ENCODE measurements around the gene ITPKC. TPM values are rescaled to one million over a fixed set of nuclear protein-coding genes. Genes with fewer than 3 reads are reported as not detected.

Gene ITPKC
- polyA plus RNA-seq, 1 donor from 2014 or later = 8.8 TPM

DNA sequence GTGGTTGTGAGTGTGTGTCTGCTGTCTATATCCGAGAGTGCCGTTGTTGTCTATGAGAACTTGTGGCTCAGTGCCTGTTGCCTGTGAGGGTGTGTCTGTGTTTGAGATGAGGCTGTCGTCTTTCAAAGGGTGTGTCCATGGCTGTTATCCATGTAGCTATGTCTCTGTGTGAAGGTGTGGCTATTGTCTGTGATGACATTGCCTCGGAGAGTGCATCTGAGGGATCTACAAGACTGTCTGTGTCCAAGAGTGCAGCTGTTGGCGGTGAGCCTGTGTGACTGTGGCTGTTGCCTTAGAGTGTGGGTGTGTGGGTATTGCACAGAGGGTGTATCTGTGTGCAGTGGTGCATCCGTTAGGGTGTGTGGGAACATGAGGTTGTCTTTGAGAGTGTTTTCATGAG, 31.3 kb upstream of the ITPKC start:
- peaks cover 2% of the 10 kb centered on the region for H3K36me3 Mint-ChIP-seq
- no peaks in the 10 kb centered on the region for H3K27me3 Mint-ChIP-seq
- H3K4me1 Mint-ChIP-seq = peaks cover 0 to 4% (median 3%) of the 10 kb centered on the region in 3 donors
- peak overlapping the region in 2 of 3 donors; percentile 33 to 40 for H3K27ac Mint-ChIP-seq
- no peaks in the 10 kb centered on the region for H3K9me3 Mint-ChIP-seq
- H3K4me3 Mint-ChIP-seq = peak overlapping the region in 1 of 4 donors; percentile 5

GRCh38 chr19:40686882-40687524, 29.9 kb upstream of the ITPKC start:
- no peak overlapping the region for H3K27ac Mint-ChIP-seq
- peaks cover 0 to 6% (median 6%) of the 10 kb centered on the region in 3 donors for H3K4me1 Mint-ChIP-seq
- H3K9me3 Mint-ChIP-seq = no peaks in the 10 kb centered on the region
- no peaks in the 10 kb centered on the region for H3K27me3 Mint-ChIP-seq
- no peak overlapping the region for H3K4me3 Mint-ChIP-seq
- H3K36me3 Mint-ChIP-seq = peaks cover 2% of the 10 kb centered on the region

- Mint-ChIP-seq H3K4me3 (no peak overlapping the region), H3K27ac (no peak overlapping the region), H3K4me1 (peaks cover 0 to 6% (median 6%) of the 10 kb centered on the region in 3 donors), H3K27me3 (no peaks in the 10 kb centered on the region), H3K9me3 (no peaks in the 10 kb centered on the region), H3K36me3 (peaks cover 2% of the 10 kb centered on the region)
Measured at GRCh38 chr19:40687525-40688016, 29.3 kb upstream of the ITPKC start.

GRCh38 chr19:40688309-40688708, 28.6 kb upstream of the ITPKC start:
- H3K4me1 Mint-ChIP-seq = peaks cover 0 to 6% (median 5%) of the 10 kb centered on the region in 3 donors
- no peaks in the 10 kb centered on the region for H3K27me3 Mint-ChIP-seq
- no peaks in the 10 kb centered on the region for H3K9me3 Mint-ChIP-seq
- H3K4me3 Mint-ChIP-seq = no peak overlapping the region
- H3K36me3 Mint-ChIP-seq = no peaks in the 10 kb centered on the region
- H3K27ac Mint-ChIP-seq = no peak overlapping the region

GRCh38 chr19:40688987-40689338, 27.9 kb upstream of the ITPKC start:
- Mint-ChIP-seq H3K9me3 (no peaks in the 10 kb centered on the region), H3K4me3 (no peak overlapping the region), H3K36me3 (no peaks in the 10 kb centered on the region), H3K4me1 (peaks cover 0 to 6% (median 4%) of the 10 kb centered on the region in 3 donors), H3K27me3 (no peaks in the 10 kb centered on the region), H3K27ac (no peak overlapping the region)

- peak overlapping the region in 2 of 4 donors; percentile 14 to 66 for H3K4me3 Mint-ChIP-seq
- no peak overlapping the region for H3K27ac Mint-ChIP-seq
- peaks cover 0 to 6% (median 4%) of the 10 kb centered on the region in 3 donors for H3K4me1 Mint-ChIP-seq
- H3K36me3 Mint-ChIP-seq = no peaks in the 10 kb centered on the region
- no peaks in the 10 kb centered on the region for H3K27me3 Mint-ChIP-seq
- H3K9me3 Mint-ChIP-seq = no peaks in the 10 kb centered on the region
Measured at GRCh38 chr19:40689339-40690049, 27.4 kb upstream of the ITPKC start.

- H3K27me3 Mint-ChIP-seq = no peaks in the 10 kb centered on the region
- H3K4me3 Mint-ChIP-seq = peak within 1 kb of the TSS; percentile 73 to 98 (median 94)
- peak within 1 kb of the TSS in 2 of 3 donors; percentile 46 to 90 for H3K27ac Mint-ChIP-seq
- peaks cover 0 to 6% (median 4%) of the 10 kb centered on the region in 3 donors for H3K4me1 Mint-ChIP-seq
- no peaks in the 10 kb centered on the region for H3K9me3 Mint-ChIP-seq
- H3K36me3 Mint-ChIP-seq = no peaks in the 10 kb centered on the region
Measured at GRCh38 chr19:40690050-40690692, 26.7 kb upstream of the ITPKC start, which contains the start of gene NUMBL. Gene NUMBL, minus strand, starts transcription at chr19:40690651. Its CDS starts 168 bp downstream, at chr19:40690483.

DNA sequence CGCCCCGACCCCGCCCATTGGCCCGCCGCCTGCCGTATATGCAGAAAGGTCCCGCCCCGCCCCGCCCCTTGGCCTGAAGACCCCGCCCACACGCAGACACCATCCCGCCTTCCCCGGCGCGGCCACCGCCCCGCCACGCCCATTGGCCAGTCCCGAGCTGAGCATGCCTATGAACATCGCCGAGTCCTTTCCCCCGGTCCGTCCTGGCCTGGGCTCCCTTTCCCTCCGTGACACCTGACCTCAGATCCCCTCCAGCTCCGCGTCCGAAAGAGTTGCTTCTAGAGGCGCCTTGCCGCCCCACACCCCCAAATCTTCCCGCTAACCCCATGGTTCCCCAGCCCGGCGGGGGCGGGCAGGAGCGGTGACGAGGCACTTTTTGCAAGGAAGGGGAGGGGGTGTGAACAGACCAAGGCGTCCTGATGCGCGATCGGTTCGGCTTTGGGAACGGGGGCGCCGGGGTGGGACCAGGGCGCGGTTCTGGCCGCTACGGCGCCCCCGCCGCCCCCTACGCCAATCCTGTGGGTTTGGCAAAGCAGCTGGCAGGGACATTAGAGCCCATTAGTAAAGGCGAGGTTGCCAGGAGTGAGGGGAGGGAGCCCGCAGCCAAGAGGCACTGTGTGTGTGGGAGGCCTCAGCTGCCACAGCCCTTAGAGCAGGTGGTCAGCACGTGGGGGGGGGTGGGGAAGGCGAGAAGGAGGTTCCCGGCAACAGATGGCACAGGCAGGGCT, 26.1 kb upstream of the ITPKC start:
- H3K27me3 Mint-ChIP-seq = no peaks in the 10 kb centered on the region
- no peaks in the 10 kb centered on the region for H3K9me3 Mint-ChIP-seq
- H3K4me1 Mint-ChIP-seq = peaks cover 0 to 6% (median 4%) of the 10 kb centered on the region in 3 donors
- peak overlapping the region; percentile 73 to 98 (median 94) for H3K4me3 Mint-ChIP-seq
- peak overlapping the region in 2 of 3 donors; percentile 46 to 90 for H3K27ac Mint-ChIP-seq
- no peaks in the 10 kb centered on the region for H3K36me3 Mint-ChIP-seq

GRCh38 chr19:40691421-40692211, 25.3 kb upstream of the ITPKC start:
- Mint-ChIP-seq H3K36me3 (no peaks in the 10 kb centered on the region), H3K27me3 (no peaks in the 10 kb centered on the region), H3K4me3 (peak overlapping the region in 2 of 4 donors; percentile 84 to 98), H3K9me3 (no peaks in the 10 kb centered on the region), H3K4me1 (peaks cover 0 to 3% (median 2%) of the 10 kb centered on the region in 3 donors), H3K27ac (no peak overlapping the region)

DNA sequence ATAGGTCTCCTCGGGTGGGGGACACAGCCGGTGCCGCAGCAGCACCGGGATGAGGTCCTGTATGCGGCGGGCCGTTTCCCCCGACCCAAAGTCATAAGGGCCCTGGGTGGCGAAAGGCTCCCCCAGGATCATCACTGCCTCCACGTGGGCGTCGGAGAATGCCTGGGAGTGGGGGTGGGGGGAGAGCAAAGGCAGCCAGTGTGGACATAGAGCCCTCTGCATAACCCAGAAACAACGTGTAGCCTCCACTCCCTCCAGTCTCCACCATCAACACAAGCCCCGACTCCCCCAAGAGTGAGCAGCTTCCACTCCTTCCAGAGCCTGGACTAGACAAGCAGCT, 24.7 kb upstream of the ITPKC start:
- H3K27ac Mint-ChIP-seq = peak overlapping the region in 2 of 3 donors; percentile 15 to 31
- no peaks in the 10 kb centered on the region for H3K36me3 Mint-ChIP-seq
- no peaks in the 10 kb centered on the region for H3K9me3 Mint-ChIP-seq
- peaks cover 0 to 3% (median 2%) of the 10 kb centered on the region in 3 donors for H3K4me1 Mint-ChIP-seq
- no peaks in the 10 kb centered on the region for H3K27me3 Mint-ChIP-seq
- no peak overlapping the region for H3K4me3 Mint-ChIP-seq

GRCh38 chr19:40693150-40693788, 23.6 kb upstream of the ITPKC start:
- Mint-ChIP-seq H3K9me3 (no peaks in the 10 kb centered on the region), H3K27me3 (no peaks in the 10 kb centered on the region), H3K27ac (peak overlapping the region in 2 of 3 donors; percentile 7 to 57), H3K36me3 (no peaks in the 10 kb centered on the region), H3K4me1 (peaks cover 0 to 3% (median 2%) of the 10 kb centered on the region in 3 donors), H3K4me3 (no peak overlapping the region)

DNA sequence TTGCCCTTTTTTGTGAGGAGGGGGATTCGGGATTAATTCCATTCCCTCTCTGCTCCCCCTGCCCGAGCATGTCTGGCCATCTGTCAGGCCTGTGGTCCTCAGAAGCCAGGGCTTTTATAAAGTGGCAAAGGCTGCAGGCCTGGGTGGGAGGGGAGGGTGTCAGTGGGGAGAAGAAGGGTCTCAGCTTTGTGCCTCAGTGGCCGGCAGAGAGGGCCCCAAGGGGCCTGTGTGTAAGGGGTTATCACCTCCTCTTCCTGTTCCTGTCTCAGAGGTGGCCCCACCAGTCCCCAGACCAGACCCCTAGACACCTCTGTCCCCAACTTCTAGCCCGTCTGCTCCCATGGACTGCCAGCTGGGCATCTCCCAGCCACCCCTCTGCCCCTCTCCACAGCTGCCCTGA, 23.0 kb upstream of the ITPKC start:
- Mint-ChIP-seq H3K9me3 (no peaks in the 10 kb centered on the region), H3K36me3 (no peaks in the 10 kb centered on the region), H3K27ac (peak overlapping the region in 1 of 3 donors; percentile 33), H3K4me3 (no peak overlapping the region), H3K27me3 (no peaks in the 10 kb centered on the region), H3K4me1 (peaks cover 0 to 3% (median 2%) of the 10 kb centered on the region in 3 donors)

DNA sequence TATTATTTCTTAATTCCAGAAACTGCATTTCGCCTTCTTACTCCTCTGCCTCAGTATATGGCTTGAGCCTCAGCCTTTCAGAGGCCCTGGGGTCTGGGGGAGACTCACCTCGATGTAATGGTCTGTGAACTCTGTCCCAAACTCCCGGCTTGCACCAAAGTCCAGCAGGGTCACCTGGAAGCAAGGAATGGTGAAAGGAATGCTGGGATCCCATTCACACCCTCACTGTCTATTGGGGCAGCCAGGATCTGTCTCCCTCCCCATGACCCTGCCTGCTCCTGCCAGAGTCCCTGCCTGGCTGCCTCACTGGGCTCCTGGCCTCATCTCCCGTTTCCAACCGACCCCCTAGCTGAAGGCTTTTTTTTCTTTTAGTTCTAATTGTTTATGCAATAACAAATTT, 21.0 kb upstream of the ITPKC start:
- Mint-ChIP-seq H3K4me1 (peaks cover 0 to 2% (median 0%) of the 10 kb centered on the region in 3 donors), H3K36me3 (no peaks in the 10 kb centered on the region), H3K4me3 (no peak overlapping the region), H3K9me3 (no peaks in the 10 kb centered on the region), H3K27ac (no peak overlapping the region), H3K27me3 (no peaks in the 10 kb centered on the region)

DNA sequence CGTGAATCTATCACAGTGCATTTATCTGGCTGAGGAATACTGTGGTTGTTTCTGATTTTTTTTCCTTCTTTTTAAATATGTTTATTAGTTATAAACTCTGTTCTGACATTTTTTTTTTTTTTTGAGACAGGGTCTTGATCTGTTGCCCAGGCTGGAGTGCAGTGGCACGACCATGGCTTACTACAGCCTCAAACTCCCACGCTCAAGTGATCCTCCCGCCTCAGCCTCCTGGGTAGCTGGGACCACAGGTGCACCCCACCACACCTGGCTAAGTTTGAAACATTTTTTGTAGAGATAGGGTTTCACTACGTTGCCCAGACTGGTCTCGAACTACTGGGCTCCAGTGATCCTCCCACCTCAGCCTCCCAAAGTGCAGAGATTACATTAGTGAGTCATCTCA, 19.9 kb upstream of the ITPKC start:
- Mint-ChIP-seq H3K9me3 (no peaks in the 10 kb centered on the region), H3K27me3 (no peaks in the 10 kb centered on the region), H3K27ac (no peak overlapping the region), H3K36me3 (peaks cover 1% of the 10 kb centered on the region), H3K4me3 (no peak overlapping the region), H3K4me1 (no peaks in the 10 kb centered on the region)

Measured in IgD-negative memory B cell (primary cell).